ENCODE results near the gene HLTF.

HLTF gene

DNA sequence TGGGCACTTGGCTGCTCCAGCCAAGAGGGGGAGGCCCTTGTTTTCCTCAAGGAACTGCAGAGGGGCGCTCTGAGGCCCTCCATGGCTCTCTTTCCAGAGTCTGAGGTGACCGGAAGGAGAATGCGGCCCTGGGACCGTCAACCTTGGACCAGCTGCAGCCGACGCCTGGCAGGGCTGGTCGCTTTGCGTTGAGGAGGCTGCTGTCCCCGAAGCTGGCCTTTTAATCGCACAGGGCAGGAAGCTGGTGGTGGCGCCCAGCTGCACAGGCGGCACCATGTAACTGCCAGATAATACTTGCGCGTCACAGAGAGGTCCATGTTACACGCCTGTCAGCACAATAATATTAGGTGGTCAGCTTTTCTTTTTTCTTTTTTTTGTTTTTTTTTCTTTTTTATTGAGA, 875 bp upstream of the HLTF start:
- DNase-seq (ENCODE audit: insufficient read length, low spot score): no peak
- FAIRE-seq: no peak

GRCh38 chr3:149085828-149086231, 503 bp downstream of the HLTF start:
- no peak for DNase-seq (ENCODE audit: insufficient read length, low spot score)

GRCh38 chr3:149081772-149082171, 4.6 kb downstream of the HLTF start:
- FAIRE-seq (no peak), DNase-seq (ENCODE audit: insufficient read length, low spot score) (no peak)

More at GRCh38 chr3:149085828-149086231, 503 bp downstream of the HLTF start:
- FAIRE-seq: peak; percentile 76

GRCh38 chr3:149080699-149081091, 5.6 kb downstream of the HLTF start:
- DNase-seq (ENCODE audit: insufficient read length, low spot score): no peak
- peak; percentile 26 for FAIRE-seq

GRCh38 chr3:149080011-149080698, 6.2 kb downstream of the HLTF start:
- peak; percentile 44 for FAIRE-seq
- no peak for DNase-seq (ENCODE audit: insufficient read length, low spot score)

DNA sequence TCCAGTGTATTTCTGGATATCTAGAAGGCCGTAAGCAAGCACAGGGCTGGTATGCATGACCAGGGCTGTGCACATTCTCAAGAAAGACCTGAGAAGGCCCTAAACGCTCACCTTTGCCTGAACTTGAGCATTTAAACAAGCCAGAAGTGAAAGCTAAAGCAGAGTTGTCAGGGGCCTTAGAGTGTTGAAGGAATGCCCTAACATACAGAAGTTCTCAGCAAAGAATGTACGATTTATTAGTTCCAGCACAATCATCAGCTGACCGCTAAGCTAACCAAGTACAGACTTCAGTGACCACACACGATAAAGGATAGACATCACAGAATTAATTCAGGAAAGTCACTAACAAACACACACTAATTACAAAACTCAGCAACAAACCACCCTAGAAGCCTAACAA, 8.7 kb downstream of the HLTF start:
- FAIRE-seq: no peak
- DNase-seq (ENCODE audit: insufficient read length, low spot score): no peak

- DNase-seq (ENCODE audit: insufficient read length, low spot score) (no peak), FAIRE-seq (no peak)
Measured at GRCh38 chr3:149067883-149068282, 18.4 kb downstream of the HLTF start.

GRCh38 chr3:149061776-149062175, 24.6 kb downstream of the HLTF start:
- DNase-seq (ENCODE audit: insufficient read length, low spot score) (no peak), FAIRE-seq (no peak)

- FAIRE-seq: no peak
- DNase-seq (ENCODE audit: insufficient read length, low spot score): no peak
Measured at GRCh38 chr3:149058602-149059001, 27.7 kb downstream of the HLTF start.

- DNase-seq (ENCODE audit: insufficient read length, low spot score): no peak
- FAIRE-seq: no peak
Measured at GRCh38 chr3:149058198-149058597, 28.1 kb downstream of the HLTF start.

- FAIRE-seq (no peak), DNase-seq (ENCODE audit: insufficient read length, low spot score) (no peak)
Measured at GRCh38 chr3:149055575-149055974, 30.8 kb downstream of the HLTF start.

DNA sequence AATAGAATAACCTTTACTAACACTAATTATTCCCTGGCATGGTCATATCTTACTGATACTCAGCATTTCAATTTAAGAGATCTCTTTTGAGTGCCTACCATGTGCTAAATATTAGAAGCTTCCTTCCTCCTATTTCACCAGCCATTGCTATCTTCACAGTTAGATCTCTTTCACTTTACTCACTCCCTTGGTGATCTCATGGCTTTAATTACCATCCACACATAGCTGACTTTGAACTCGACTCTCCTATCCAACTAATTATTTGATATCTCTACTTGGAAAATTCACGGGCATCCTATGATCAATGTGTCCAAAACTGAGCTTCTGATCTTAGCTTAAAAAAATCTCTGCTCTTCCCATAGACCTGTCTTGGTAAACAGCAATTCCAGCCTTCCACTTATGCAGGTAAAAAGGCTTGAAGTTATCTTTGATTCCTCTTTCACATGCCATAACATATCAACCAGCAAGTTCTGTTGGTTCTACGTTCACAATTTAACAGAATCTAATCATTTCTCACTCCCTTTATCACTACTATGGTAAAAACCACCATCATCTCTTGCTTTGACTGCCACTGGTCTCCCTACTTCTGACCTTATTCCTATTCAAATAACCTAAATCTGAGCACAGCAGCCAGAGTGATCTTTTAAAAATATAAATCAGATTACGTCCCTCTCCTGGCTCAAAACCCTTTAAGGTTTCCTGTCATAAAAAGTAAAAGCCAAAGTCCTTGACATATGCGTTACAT, 41.8 kb downstream of the HLTF start:
- DNase-seq (ENCODE audit: insufficient read length, low spot score) (no peak), FAIRE-seq (no peak)

- peak; percentile 17 for DNase-seq (ENCODE audit: insufficient read length, low spot score)
- FAIRE-seq: peak; percentile 91
Measured at GRCh38 chr3:149042789-149043386, 43.4 kb downstream of the HLTF start.

DNA sequence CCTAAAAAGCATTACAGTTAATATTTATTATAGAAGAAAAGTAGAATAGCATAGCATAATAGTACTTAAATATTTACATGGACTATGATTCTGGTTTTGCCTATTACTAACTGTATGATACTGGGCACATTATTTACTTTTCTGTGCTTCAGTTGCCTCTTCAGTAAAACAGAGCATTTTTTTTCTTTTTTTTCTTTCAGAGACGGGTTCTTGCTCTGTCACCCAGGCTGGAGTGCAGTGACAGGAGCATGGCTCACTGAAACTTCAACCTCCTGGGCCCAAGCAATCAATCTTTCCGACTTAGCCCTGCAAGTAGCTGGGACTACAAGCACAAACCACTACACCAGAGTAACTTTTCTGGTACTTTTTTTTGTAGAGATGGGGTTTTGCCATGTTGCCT, 48.0 kb downstream of the HLTF start:
- FAIRE-seq (no peak), DNase-seq (ENCODE audit: insufficient read length, low spot score) (no peak)

GRCh38 chr3:149037684-149038083, 48.6 kb downstream of the HLTF start:
- DNase-seq (ENCODE audit: insufficient read length, low spot score) (no peak), FAIRE-seq (no peak)

GRCh38 chr3:149031096-149031495, 55.2 kb downstream of the HLTF start:
- no peak for FAIRE-seq
- no peak for DNase-seq (ENCODE audit: insufficient read length, low spot score)

GRCh38 chr3:149026718-149027117, 59.6 kb downstream of the HLTF start:
- no peak for FAIRE-seq
- no peak for DNase-seq (ENCODE audit: insufficient read length, low spot score)

DNA sequence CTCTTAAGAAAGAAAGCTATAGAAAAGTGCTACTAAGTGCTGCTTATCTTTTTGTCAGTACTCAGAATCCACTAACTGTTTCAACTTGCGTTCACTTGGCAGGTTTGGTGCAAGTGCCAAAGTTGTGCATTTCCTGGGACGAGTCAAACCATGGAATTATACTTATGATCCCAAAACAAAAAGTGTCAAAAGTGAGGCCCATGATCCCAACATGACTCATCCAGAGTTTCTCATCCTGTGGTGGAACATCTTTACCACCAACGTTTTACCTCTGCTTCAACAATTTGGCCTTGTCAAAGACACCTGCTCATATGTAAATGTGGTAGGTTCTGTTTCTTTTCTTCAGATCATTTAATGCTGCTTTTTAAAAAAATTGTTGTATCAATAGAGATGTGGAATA, 62.4 kb downstream of the HLTF start:
- FAIRE-seq (no peak), DNase-seq (ENCODE audit: insufficient read length, low spot score) (no peak)

DNA sequence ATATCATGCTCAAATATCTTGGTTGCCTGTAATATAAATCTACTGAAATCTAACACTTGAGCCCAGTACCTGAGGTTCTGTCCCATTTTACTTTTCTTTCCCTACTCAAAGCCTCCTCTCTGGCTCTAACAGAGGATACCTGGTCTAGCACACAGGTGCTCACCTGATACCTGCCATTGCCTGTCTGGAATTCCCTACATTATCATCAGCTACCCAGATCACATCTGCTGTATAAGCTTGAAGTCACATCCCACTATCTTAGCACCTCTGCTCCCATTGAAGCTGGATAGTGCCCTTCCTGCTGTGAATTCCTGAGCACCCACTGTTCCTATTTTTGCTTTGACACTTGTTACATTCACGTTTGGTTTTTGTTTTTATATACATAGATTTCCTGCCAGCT, 64.5 kb downstream of the HLTF start:
- FAIRE-seq (no peak), DNase-seq (ENCODE audit: insufficient read length, low spot score) (no peak)

DNA sequence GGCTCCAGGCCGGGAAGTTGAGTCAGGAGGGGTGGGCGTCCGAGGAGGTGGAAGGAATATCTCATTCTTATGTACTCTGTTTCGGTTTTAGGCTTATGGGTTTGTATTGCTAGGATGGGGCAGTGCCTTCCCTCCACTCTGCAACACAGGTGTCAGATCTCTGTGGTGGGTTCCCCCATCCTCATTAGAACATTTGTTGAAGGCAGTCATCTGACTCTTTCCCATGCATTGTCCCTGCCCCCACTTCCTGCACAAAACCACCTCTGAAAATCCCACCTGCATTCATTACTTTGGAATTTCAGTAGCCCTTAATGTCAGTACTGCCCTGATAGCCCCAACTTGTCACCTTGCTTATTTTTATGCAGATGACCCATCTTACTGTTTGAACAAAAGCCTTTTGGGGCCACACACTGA, 65.5 kb downstream of the HLTF start:
- no peak for DNase-seq (ENCODE audit: insufficient read length, low spot score)
- no peak for FAIRE-seq

- DNase-seq (ENCODE audit: insufficient read length, low spot score) (no peak), FAIRE-seq (no peak)
Measured at GRCh38 chr3:149020196-149020838, 66.0 kb downstream of the HLTF start.
